Measurements from ENCODE around the gene HYAL2.

Gene HYAL2

GRCh38 chr3:50302095-50303012, 20.2 kb downstream of the HYAL2 start:
- no peak for DNase-seq

GRCh38 chr3:50300681-50301254, 21.8 kb downstream of the HYAL2 start:
- no peak for DNase-seq

- DNase-seq: peak; percentile 37
These were observed 22.4 kb downstream of the HYAL2 start for GRCh38 chr3:50299929-50300680.

- no peak for DNase-seq
These were observed 23.0 kb downstream of the HYAL2 start for GRCh38 chr3:50299638-50299928.

- peak; percentile 100 for DNase-seq
These were observed 23.5 kb downstream of the HYAL2 start, which contains the start of the genes HYAL3 and NAA80 for GRCh38 chr3:50298836-50299637. HYAL3 (minus strand) TSS chr3:50299405; CDS start chr3:50295602, 3,803 bp downstream. NAA80 (minus strand) TSS chr3:50299405; CDS start chr3:50297463, 1,942 bp downstream.

GRCh38 chr3:50297896-50298725, 24.4 kb downstream of the HYAL2 start:
- no peak for DNase-seq

- DNase-seq: no peak
These were observed 25.2 kb downstream of the HYAL2 start for GRCh38 chr3:50297384-50297775.

GRCh38 chr3:50296721-50297383, 25.7 kb downstream of the HYAL2 start:
- DNase-seq: no peak

GRCh38 chr3:50295553-50296431, 26.8 kb downstream of the HYAL2 start:
- no peak for DNase-seq

- no peak for DNase-seq
These were observed 27.8 kb downstream of the HYAL2 start for GRCh38 chr3:50294492-50295403.

GRCh38 chr3:50294089-50294488, 28.5 kb downstream of the HYAL2 start:
- DNase-seq: no peak

GRCh38 chr3:50293079-50293801, 29.3 kb downstream of the HYAL2 start:
- no peak for DNase-seq

GRCh38 chr3:50292159-50293078, 30.1 kb downstream of the HYAL2 start, which contains the start of gene IFRD2:
IFRD2 (minus strand) TSS chr3:50292429; CDS start chr3:50292274, 155 bp downstream.
- DNase-seq: peak; percentile 98

GRCh38 chr3:50290161-50290641, 32.3 kb downstream of the HYAL2 start:
- DNase-seq: no peak

GRCh38 chr3:50289130-50289529, 33.4 kb downstream of the HYAL2 start:
- no peak for DNase-seq

- no peak for DNase-seq
These were observed 34.0 kb downstream of the HYAL2 start for GRCh38 chr3:50288387-50289007.
